Endothelial cell of umbilical vein (primary cell): ENCODE results near the gene RGS7BP. TPM values are rescaled to one million over a fixed set of nuclear protein-coding genes. Genes with fewer than 3 reads are reported as not detected.

Experiments used
- BruUV-seq: library from RNA; stranded (reverse); fragments of 400-500 nt; replicated peaks from 2 replicates; lab custom pipeline; 2021; lab: Mats Ljungman, UMichigan
- CTCF ChIA-PET: fragments of 300-600, 350-600 bp; sonication (Branson Sonifier 250); formaldehyde crosslinking; loops from one replicate; lab custom pipeline; 2021; ENCODE audit warnings: antibody characterized with exemption, inconsistent platforms; lab: Charles Lee
- POLR2A ChIA-PET: fragments of 300-600, 350-600 bp; sonication (Branson Sonifier 250); formaldehyde crosslinking; loops from one replicate; lab custom pipeline; 2021; ENCODE audit warnings: antibody characterized with exemption, inconsistent platforms; lab: Charles Lee
- DNase-seq: peaks from one replicate; pipeline ENCODE4 v3.0.0-alpha.2; 2011; ENCODE audit warnings: low read depth, low spot score
- FAIRE-seq: peaks from 2 replicates; lab custom pipeline; 2011; peaks lifted over from hg19 to GRCh38; lab: Jason Lieb, UNC
- H2AFZ ChIP-seq: 2 replicates; pipeline ENCODE4 v1.6.0; 2012; ENCODE audit warnings: low read depth, low read length, control low read depth, inconsistent platforms
- H3K27ac ChIP-seq: 2 replicates; pipeline ENCODE4 v1.5.1; 2011; ENCODE audit warnings: low read depth, mild to moderate bottlenecking, control low read depth, low read length, moderate library complexity; ENCODE audit not compliant: insufficient read depth
- H3K27me3 ChIP-seq, 2 experiments: 2 replicates each; pipeline versions ENCODE4 v1.6.0 to v1.6.1; 2011; ENCODE audit warnings: low read length in 2 of 2, mixed read lengths in 1 of 2; ENCODE audit not compliant: control insufficient read depth in 2 of 2, insufficient read depth in 2 of 2
- H3K36me3 ChIP-seq, 2 experiments: 2 replicates in 1 of 2; 3 replicates in 1 of 2; pipeline ENCODE4 v1.5.1; 2011; ENCODE audit warnings: low read length in 2 of 2, mild to moderate bottlenecking in 1 of 2, moderate library complexity in 1 of 2; ENCODE audit not compliant: control insufficient read depth in 2 of 2, insufficient read depth in 2 of 2; ENCODE audit errors: extremely low read depth in 1 of 2
- H3K4me1 ChIP-seq: 3 replicates; pipeline ENCODE4 v1.5.1; 2011; ENCODE audit warnings: mild to moderate bottlenecking, low read length; ENCODE audit not compliant: control insufficient read depth, insufficient read depth; ENCODE audit errors: extremely low read depth
- H3K4me2 ChIP-seq: 2 replicates; pipeline ENCODE4 v1.6.1; 2011; ENCODE audit warnings: low read length, control low read depth, mixed read lengths; ENCODE audit not compliant: insufficient read depth
- H3K4me3 ChIP-seq, 3 experiments: fragments of 200-600 bp in 1 of 3; sonication (generic), shearing (Covaris generic) in 1 of 3; replicated peaks in 1 of 3; 2 replicates each; pipeline ENCODE4 v1.5.1; 2011 to 2016; ENCODE audit warnings: control low read depth in 3 of 3, low read length in 3 of 3, mild to moderate bottlenecking in 2 of 3, inconsistent platforms in 1 of 3, low read depth in 1 of 3, moderate library complexity in 1 of 3; ENCODE audit not compliant: insufficient read depth in 1 of 3
- H3K79me2 ChIP-seq: 2 replicates; pipeline ENCODE4 v1.6.0; 2012; ENCODE audit warnings: low read length, inconsistent platforms; ENCODE audit not compliant: control insufficient read depth, insufficient read depth
- H3K9ac ChIP-seq: replicated peaks from 2 replicates; pipeline ENCODE3; 2011; ENCODE audit warnings: low read length, control low read depth; ENCODE audit not compliant: insufficient read depth; ENCODE audit errors: extremely low read depth
- H3K9me1 ChIP-seq: replicated peaks from 3 replicates; pipeline ENCODE4 v1.6.0; 2011; ENCODE audit warnings: mild to moderate bottlenecking, low read length; ENCODE audit not compliant: control insufficient read depth, insufficient read depth; ENCODE audit errors: extremely low read depth
- H3K9me3 ChIP-seq: replicated peaks from 2 replicates; pipeline ENCODE4 v1.5.1; 2012; ENCODE audit warnings: low read length, inconsistent platforms; ENCODE audit not compliant: control insufficient read depth, insufficient read depth
- H4K20me1 ChIP-seq: replicated peaks from 2 replicates; pipeline ENCODE3; 2011; ENCODE audit warnings: mild to moderate bottlenecking, low read length; ENCODE audit not compliant: control insufficient read depth, insufficient read depth; ENCODE audit errors: extremely low read depth
- EZH2 ChIP-seq: IDR thresholded peaks from 2 replicates; pipeline ENCODE4 v1.6.1; 2012; ENCODE audit warnings: borderline replicate concordance, low read depth, mild to moderate bottlenecking, moderate library complexity, low read length, inconsistent platforms; ENCODE audit not compliant: severe bottlenecking
- FOS ChIP-seq: IDR thresholded peaks from 2 replicates; pipeline ENCODE4 v1.6.1; 2011; ENCODE audit warnings: mild to moderate bottlenecking, low read length, moderate library complexity, borderline replicate concordance; ENCODE audit not compliant: insufficient read depth
- GATA2 ChIP-seq: IDR thresholded peaks from 2 replicates; pipeline ENCODE4 v1.7.0; 2011; ENCODE audit warnings: low read depth, mild to moderate bottlenecking, moderate library complexity, mixed read lengths, low read length; ENCODE audit not compliant: insufficient read length, insufficient read depth
- JUN ChIP-seq: IDR thresholded peaks from 2 replicates; pipeline ENCODE4 v1.6.1; 2011; ENCODE audit warnings: borderline replicate concordance, low read depth; ENCODE audit not compliant: insufficient read length, insufficient read depth
- MYC ChIP-seq: IDR thresholded peaks from one replicate; pipeline ENCODE4 v1.6.1; 2011; ENCODE audit warnings: mild to moderate bottlenecking, low read depth, low read length
- POLR2A ChIP-seq: IDR thresholded peaks from 2 replicates; pipeline ENCODE4 v1.6.1; 2012; ENCODE audit warnings: low read depth, mild to moderate bottlenecking, control low read depth, low read length
- POLR2AphosphoS5 ChIP-seq: IDR thresholded peaks from 2 replicates; pipeline ENCODE4 v1.6.1; 2012; ENCODE audit warnings: low read depth, mild to moderate bottlenecking, control low read depth, low read length, moderate library complexity; ENCODE audit not compliant: insufficient read depth
- dilution Hi-C: fragments of 300-500 bp; cut with MboI; formaldehyde crosslinking; loops from one replicate; pipeline ENCODE4 v1.15.0; 2019; ENCODE audit warnings: low sequenced_read_pairs; ENCODE audit not compliant: extremely low pct_ligation_motif_present
- intact Hi-C: fragments of 100-400 bp; cut with micrococcal nuclease; formaldehyde crosslinking; loops from one replicate; pipeline ENCODE4 v1.10.0; 2022
- polyA plus RNA-seq, 4 experiments: library from polyadenylated mRNA; depleted of rRNA in 3 of 4; stranded (reverse) in 3 of 4; unstranded in 1 of 4; fragments of >200 nt; gene quantifications; 2 replicates each; pipeline versions ENCODE4 v1.2.1 to v1.2.3, GENCODE V29; 2011 to 2012; ENCODE audit warnings: missing spikeins in 1 of 4
- total RNA-seq: library from RNA; stranded (reverse); gene quantifications from 2 replicates; pipeline ENCODE4 v1.2.3, GENCODE V29; 2021
- TF ChIP-seq, protein P1 (sequence below): IDR thresholded peaks from 2 replicates; pipeline ENCODE4 v1.6.1; 2011; ENCODE audit not compliant: insufficient read depth, insufficient read length
- TF ChIP-seq, protein P2 (sequence below), 2 donors: IDR thresholded peaks; 1 replicate in 1 of 2; 2 replicates in 1 of 2; pipeline ENCODE4 v1.5.1; 2011; ENCODE audit warnings: low read length in 2 of 2, mild to moderate bottlenecking in 2 of 2, moderate library complexity in 2 of 2, control low read depth in 1 of 2, inconsistent platforms in 1 of 2, low read depth in 1 of 2; ENCODE audit not compliant: insufficient read depth in 1 of 2; ENCODE audit errors: extremely low read depth in 1 of 2

The RGS7BP gene
- total and polyA plus RNA-seq, 2 donors (not counting 3 experiments of a cell fraction or from before 2014, with no cell fraction given) = 0.51 to 2.0 TPM

DNA sequence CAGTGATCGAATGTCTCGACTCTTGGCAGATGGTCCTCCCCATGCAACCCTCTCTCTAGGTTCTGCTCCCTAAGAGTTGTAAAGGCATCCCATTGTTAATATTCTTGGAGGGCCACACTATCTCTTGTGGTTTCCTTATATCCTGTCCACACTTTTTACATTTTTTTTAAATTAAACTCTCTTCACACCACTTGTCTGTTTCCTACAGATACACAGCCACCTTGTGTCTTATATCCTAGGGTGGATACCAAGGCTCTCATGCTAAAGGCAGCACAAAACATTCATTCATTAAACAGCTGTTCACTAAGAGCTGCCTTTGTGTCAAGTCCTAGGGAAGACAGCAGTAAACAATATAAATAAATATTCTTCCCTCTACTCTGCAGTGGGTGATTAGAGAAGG lies 124.0 kb downstream of the RGS7BP start:
- DNase-seq = no peak
- Histone ChIP-seq H3K9me1 (no peaks in the 10 kb centered on the region), H3K36me3 (no peaks in the 10 kb centered on the region), H4K20me1 (no peaks in the 10 kb centered on the region), H3K4me2 (no peak overlapping the region), H2AFZ (no peak overlapping the region), H3K4me1 (peaks cover 1% of the 10 kb centered on the region), H3K79me2 (no peaks in the 10 kb centered on the region), H3K27ac (no peak overlapping the region), H3K4me3 (no peak overlapping the region), H3K9ac (no peak overlapping the region), H3K27me3 (peaks cover 11 to 25% of the 10 kb centered on the region in 2 experiments), H3K9me3 (no peaks in the 10 kb centered on the region)
- POLR2A ChIA-PET = no interaction called here
- dilution Hi-C loops (no loop called here), intact Hi-C loops (loop anchor here (10.0 kb wide), 1 partner anchor 325 kb away; no protein-coding TSS in a partner anchor)
- BruUV-seq = no TSS peak
- no peak for TF ChIP-seq POLR2A
- no peak for TF ChIP-seq MYC
- CTCF ChIA-PET = interaction anchor here (1.1 to 1.4 kb wide), 3 partner anchors 8 to 482 kb away, joined by 3 read pairs; no protein-coding TSS in a partner anchor
- no peak for FAIRE-seq

DNA sequence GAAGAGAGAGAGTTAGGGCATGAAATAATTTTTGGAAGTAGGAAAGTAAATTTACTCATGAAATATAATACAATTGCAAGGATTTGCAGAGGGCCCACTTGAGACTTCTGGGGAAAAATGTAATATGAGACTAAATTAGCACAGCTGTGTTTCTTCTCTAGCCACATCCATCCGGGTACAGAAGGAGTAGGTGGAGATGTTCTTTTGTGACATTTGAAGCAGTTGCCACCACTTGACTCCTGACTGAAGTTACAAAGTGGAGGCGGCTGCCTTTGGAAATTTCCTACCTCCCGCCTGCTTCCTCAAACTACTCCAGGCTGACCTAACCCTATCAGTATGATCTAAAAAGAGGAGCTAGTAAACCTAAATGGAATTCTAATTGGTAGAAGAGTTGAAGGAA lies 126.4 kb downstream of the RGS7BP start:
- Histone ChIP-seq H3K79me2 (no peaks in the 10 kb centered on the region), H3K9ac (no peak overlapping the region), H3K27me3 (peaks cover 22 to 33% of the 10 kb centered on the region in 2 experiments), H4K20me1 (no peaks in the 10 kb centered on the region), H3K4me1 (peaks cover 4% of the 10 kb centered on the region), H3K36me3 (no peaks in the 10 kb centered on the region), H3K4me3 (no peak overlapping the region), H3K4me2 (no peak overlapping the region), H3K9me1 (no peaks in the 10 kb centered on the region), H3K27ac (no peak overlapping the region), H2AFZ (no peak overlapping the region), H3K9me3 (no peaks in the 10 kb centered on the region)
- no peak for DNase-seq
- FAIRE-seq = no peak
- POLR2A ChIA-PET = no interaction called here
- CTCF ChIA-PET = interaction anchor here (1.0 kb wide), 1 partner anchor 403 kb away, joined by 4 read pairs; no protein-coding TSS in a partner anchor
- no TSS peak for BruUV-seq
- intact Hi-C loops (loop anchor here (10.0 kb wide), 1 partner anchor 323 kb away; no protein-coding TSS in a partner anchor), dilution Hi-C loops (no loop called here)
- TF ChIP-seq GATA2 (no peak), POLR2A (no peak), JUN (no peak), MYC (no peak), EZH2 (no peak), POLR2AphosphoS5 (no peak), FOS (no peak)
- TF ChIP-seq, protein P1, sequence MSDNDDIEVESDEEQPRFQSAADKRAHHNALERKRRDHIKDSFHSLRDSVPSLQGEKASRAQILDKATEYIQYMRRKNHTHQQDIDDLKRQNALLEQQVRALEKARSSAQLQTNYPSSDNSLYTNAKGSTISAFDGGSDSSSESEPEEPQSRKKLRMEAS = no peak
- TF ChIP-seq, protein P2, sequence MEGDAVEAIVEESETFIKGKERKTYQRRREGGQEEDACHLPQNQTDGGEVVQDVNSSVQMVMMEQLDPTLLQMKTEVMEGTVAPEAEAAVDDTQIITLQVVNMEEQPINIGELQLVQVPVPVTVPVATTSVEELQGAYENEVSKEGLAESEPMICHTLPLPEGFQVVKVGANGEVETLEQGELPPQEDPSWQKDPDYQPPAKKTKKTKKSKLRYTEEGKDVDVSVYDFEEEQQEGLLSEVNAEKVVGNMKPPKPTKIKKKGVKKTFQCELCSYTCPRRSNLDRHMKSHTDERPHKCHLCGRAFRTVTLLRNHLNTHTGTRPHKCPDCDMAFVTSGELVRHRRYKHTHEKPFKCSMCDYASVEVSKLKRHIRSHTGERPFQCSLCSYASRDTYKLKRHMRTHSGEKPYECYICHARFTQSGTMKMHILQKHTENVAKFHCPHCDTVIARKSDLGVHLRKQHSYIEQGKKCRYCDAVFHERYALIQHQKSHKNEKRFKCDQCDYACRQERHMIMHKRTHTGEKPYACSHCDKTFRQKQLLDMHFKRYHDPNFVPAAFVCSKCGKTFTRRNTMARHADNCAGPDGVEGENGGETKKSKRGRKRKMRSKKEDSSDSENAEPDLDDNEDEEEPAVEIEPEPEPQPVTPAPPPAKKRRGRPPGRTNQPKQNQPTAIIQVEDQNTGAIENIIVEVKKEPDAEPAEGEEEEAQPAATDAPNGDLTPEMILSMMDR (IDR thresholded peaks at IDR 0.05; ENCODE audit: extremely low read depth in 1 of 2, insufficient read depth in 1 of 2, low read depth in 1 of 2, low read length in 2 of 2) = no peak
